ENCODE results near the gene NELFA.

The NELFA gene

GRCh38 chr4:1961563-1961962, 47.2 kb downstream of the NELFA start:
- DNase-seq = peak; percentile 51

GRCh38 chr4:1961038-1961437, 47.7 kb downstream of the NELFA start:
- no peak for DNase-seq

- DNase-seq = no peak
Observed at GRCh38 chr4:1960170-1960825, 48.5 kb downstream of the NELFA start.

GRCh38 chr4:1959104-1959384, 49.7 kb downstream of the NELFA start:
- DNase-seq = no peak

DNA sequence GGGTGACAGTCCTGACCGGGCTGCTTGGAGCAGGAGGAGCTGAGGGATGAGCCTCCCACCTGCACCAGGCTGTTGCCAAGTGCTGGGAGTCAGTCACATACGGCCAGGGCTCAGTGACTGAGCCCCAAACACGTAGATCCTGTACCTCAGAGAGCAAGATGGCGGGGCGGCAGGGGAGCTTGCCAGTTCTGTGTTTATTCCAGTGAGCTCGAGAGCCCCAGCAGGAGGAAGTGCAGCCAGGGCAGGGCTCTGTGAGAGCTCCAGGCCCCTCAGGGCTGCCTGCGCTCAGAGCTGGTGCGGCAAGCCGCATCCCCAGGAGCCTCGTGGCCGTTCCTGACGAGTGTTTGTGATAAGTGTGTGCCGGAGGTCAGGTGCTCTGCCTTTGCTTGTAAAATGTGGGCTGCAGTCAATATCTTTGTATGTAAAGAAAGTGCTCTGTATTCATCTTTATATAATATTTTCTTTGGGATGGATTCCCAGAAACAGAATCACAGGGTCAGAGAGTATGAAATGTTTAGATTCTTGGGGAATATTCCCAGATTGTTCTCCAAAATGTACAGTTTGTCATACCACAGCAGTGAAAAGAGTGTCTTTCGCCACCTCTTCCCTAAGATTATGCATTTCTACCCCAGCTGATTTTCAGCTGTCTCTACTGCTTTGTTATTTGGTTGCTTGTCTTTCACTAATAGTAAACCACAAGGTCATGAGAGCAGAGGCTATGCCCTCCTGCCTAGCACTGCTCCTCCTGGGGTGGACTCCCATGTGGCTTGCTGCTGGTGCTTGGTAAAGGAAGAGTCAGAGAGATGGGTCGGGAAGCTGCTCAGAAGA, 50.3 kb downstream of the NELFA start:
- DNase-seq = no peak

GRCh38 chr4:1956631-1957030, 52.1 kb downstream of the NELFA start:
- no peak for DNase-seq

DNA sequence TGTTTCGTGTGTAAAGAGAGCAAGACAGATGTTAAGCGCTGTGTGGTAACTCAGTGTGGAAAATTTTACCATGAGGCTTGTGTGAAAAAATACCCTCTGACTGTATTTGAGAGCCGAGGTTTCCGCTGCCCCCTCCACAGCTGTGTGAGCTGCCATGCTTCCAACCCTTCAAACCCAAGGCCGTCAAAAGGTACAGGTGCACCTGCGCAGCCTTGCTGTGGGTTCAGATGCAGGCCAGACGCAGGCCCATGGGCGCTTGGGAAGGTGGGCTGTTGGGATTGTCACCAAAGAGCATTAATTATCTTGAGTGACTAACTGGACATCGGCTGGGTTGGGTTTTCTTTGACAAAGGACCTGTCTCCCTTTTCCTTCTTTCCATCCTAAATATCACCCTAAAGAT, 55.4 kb downstream of the NELFA start:
- no peak for DNase-seq

GRCh38 chr4:1952719-1953118, 56.1 kb downstream of the NELFA start:
- no peak for DNase-seq

GRCh38 chr4:1952058-1952700, 56.6 kb downstream of the NELFA start:
- no peak for DNase-seq

GRCh38 chr4:1950369-1950768, 58.4 kb downstream of the NELFA start:
- DNase-seq = no peak

DNA sequence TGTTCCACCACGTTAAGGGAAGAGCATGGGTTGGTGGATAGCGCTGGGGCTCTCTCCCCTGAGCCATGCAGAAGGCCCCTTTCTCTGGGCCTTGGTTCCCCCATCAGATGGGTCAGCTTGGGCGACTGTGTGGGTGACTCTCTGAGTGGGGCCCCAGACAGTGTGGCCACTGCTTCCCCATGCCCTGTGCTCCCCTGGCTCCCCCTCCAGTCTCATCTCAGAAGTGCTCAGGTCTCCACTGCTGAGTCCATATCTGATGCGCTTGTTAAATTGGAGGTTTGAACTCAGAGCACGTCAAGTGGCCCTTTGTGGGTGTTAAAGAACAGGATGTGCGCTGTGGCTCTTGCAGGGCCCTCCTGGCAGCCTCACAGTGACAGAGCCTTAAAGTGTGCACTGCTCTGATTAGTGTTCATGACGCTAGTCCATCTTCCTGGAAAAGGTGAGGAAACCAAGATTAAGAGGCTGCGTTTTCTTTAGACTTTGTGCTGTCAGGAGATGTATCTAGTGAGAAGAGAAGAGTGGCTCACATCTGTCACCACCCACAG, 59.8 kb downstream of the NELFA start:
- no peak for DNase-seq

GRCh38 chr4:1948232-1948631, 60.5 kb downstream of the NELFA start:
- no peak for DNase-seq

DNA sequence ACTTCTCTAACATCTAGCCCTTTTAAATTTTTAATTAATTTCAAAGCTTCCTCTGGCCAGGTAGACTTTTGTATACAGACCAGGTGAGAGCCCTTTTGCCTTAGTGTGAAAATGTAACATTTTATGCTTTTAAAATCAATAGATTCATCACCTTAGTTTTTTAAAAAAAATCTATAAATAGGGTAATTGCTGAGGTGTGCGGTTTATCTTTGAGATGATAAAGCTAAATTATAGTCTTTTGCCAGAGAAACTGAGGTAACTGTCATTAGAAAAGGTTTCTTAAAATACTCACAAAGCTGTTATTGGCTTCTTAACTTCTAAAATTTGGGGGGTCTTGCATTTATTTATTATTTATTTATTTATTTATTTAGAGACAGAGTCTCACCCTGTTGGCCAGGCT, 62.9 kb downstream of the NELFA start:
- DNase-seq = no peak

- DNase-seq = no peak
Observed at GRCh38 chr4:1945124-1945895, 63.5 kb downstream of the NELFA start.

GRCh38 chr4:1943928-1944327, 64.8 kb downstream of the NELFA start:
- no peak for DNase-seq

GRCh38 chr4:1940566-1940965, 68.2 kb downstream of the NELFA start:
- DNase-seq = no peak

- DNase-seq = peak; percentile 61
Observed at GRCh38 chr4:1939664-1940509, 68.9 kb downstream of the NELFA start.

DNA sequence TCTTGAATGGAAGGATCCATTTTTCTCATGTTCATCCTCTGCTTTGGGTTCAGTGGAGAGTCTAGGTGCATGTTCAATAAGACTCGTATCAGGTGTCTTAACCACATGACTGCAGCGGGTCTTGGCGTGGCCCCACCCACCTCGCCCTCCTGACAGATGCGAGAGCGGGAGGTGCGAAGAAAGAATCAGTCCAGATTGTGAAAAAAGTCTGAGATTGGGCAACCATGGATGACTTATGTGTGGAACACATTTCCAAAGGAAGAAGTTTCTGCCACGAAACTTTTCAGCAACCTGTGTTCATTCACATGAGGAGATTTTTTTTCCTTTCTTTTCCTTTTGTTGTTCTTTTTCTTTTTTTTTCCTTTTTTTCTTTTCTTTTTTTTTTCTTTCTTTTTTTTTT, 70.7 kb downstream of the NELFA start:
- no peak for DNase-seq

DNA sequence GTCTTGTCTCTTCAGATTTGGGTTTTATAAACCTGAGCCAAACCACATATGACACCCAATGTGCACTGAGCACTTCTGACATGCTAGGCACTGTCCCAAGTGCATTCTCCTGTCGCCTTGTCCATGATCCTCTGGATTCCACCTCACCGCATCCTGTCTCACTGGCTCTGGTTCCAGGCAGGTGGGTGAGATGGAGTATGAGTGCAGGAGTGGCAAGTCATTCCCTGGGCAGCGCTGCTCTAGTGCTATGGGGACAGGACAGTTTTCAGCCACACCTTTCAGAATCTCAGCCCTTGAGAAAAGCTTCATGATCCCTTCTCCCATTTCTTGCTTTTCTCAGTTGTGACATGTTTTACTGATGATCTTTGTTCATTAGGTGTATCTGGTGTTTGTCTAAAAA, 71.2 kb downstream of the NELFA start:
- DNase-seq = no peak

DNA sequence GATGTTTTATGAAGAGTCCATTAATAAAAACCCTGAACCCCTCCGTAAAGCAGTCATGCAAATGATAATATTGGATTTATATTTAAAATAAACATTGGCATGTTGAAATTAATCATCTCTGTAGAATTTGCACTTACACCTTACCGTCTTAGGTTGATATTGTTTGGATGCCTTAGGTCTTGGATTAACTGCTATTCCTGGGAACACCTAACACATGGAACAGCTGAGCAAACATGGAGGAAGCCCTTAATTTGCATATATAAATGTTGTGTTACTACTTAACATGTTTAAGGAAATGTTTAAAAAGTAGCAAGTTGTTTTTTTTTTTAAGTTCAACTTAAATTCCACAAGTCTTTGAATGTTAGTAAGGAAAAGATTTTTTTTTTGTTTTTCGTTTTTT, 75.1 kb downstream of the NELFA start:
- no peak for DNase-seq

DNA sequence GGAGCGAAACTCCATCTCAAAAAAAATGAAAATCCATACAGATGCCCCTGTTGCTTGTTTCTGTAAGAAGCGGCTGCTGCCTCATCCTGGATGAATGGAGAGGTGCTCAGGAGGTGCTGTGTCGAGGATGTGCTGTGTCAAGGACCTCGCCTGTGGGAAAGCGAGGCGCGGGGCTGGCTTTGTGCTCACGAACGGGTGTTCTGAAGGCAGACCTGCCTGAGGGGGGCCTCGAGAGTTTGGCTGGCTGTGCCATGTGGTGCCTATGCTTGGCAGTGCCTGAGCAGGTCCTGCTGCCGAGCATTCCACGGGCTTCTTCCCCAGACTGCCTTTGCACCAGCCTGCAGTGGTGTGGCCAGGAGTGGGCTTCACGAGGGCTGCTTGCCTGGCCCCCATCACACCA, 76.0 kb downstream of the NELFA start:
- DNase-seq = no peak

All from NCI-H2029 treated with DMSO at 0.1 percent for 48 hours (cell line).